Vagina (tissue), 2 donors: ENCODE measurements around the gene KDM4C. TPM values are rescaled to one million over a fixed set of nuclear protein-coding genes. Genes with fewer than 3 reads are reported as not detected.

ENCODE experiments used
- DNase-seq, 2 donors: peaks; one replicate each; pipeline ENCODE4 v3.0.0-alpha.2; 2017; ENCODE audit errors: extremely low spot score in 2 of 2
- H3K27ac ChIP-seq: fragments of 200-600 bp; sonication (generic); one replicate; pipeline ENCODE4 v1.5.1; 2019
- H3K27me3 ChIP-seq: fragments of 200-600 bp; sonication (generic); one replicate; pipeline ENCODE4 v1.5.1; 2019
- H3K36me3 ChIP-seq, 2 donors: fragments of 200-600 bp; sonication (generic); one replicate each; pipeline ENCODE4 v1.5.1; 2017 to 2019
- H3K4me1 ChIP-seq: fragments of 200-600 bp; sonication (generic); one replicate; pipeline ENCODE4 v1.5.1; 2019
- H3K4me3 ChIP-seq, 2 donors: fragments of 200-600 bp; sonication (generic); 1 replicate in 1 of 2; 2 replicates in 1 of 2; pipeline ENCODE4 v1.5.1; 2016 to 2019
- H3K9me3 ChIP-seq: fragments of 200-600 bp; sonication (generic); one replicate; pipeline ENCODE4 v1.5.1; 2019
- CTCF ChIP-seq, 3 experiments: fragments of 450-650 bp in 2 of 3; fragments of 200-600 bp in 1 of 3; sonication (generic) in 1 of 3; IDR thresholded peaks; one replicate each; pipeline ENCODE4 v1.5.1; 2017 to 2019; ENCODE audit warnings: antibody characterized with exemption in 3 of 3, mild to moderate bottlenecking in 2 of 3, moderate library complexity in 2 of 3
- POLR2A ChIP-seq, 2 donors: fragments of 450-650 bp; IDR thresholded peaks; one replicate each; pipeline ENCODE4 v1.6.1; 2017; ENCODE audit warnings: antibody characterized with exemption in 2 of 2, mild to moderate bottlenecking in 2 of 2, moderate library complexity in 2 of 2
- POLR2AphosphoS5 ChIP-seq, 2 donors: sonication (generic); formaldehyde crosslinking; IDR thresholded peaks; one replicate each; pipeline ENCODE4 v1.9.0; 2017; ENCODE audit warnings: antibody characterized with exemption in 2 of 2, mild to moderate bottlenecking in 2 of 2, low read depth in 1 of 2; ENCODE audit not compliant: insufficient read depth in 1 of 2
- intact Hi-C: fragments of 100-400 bp; cut with DNase I; formaldehyde crosslinking; loops from one replicate; pipeline ENCODE4 v1.15.1; 2023
- total RNA-seq: library from RNA; depleted of rRNA; stranded (reverse); fragments of >200 nt; gene quantifications from one replicate; pipeline ENCODE4 v1.2.3, GENCODE V29; 2016

The KDM4C gene
- total RNA-seq, 1 donor from 2014 or later: 35.6 TPM

GRCh38 chr9:6771722-6772121, 13.9 kb downstream of the KDM4C start:
- no peak for DNase-seq
- no peaks in the 10 kb centered on the region for H3K36me3 ChIP-seq
- H3K4me3 ChIP-seq: no peak overlapping the region
- H3K27ac ChIP-seq: no peak overlapping the region
- TF ChIP-seq CTCF (IDR thresholded peaks at IDR 0.05) (no peak), POLR2A (IDR thresholded peaks at IDR 0.05) (no peak), POLR2AphosphoS5 (IDR thresholded peaks at IDR 0.05; ENCODE audit: insufficient read depth in 1 of 2, low read depth in 1 of 2) (no peak)
- H3K27me3 ChIP-seq: no peaks in the 10 kb centered on the region
- H3K4me1 ChIP-seq: peaks cover 7% of the 10 kb centered on the region
- no peaks in the 10 kb centered on the region for H3K9me3 ChIP-seq
- intact Hi-C loops: no loop called here

GRCh38 chr9:6777213-6777902, 19.6 kb downstream of the KDM4C start:
- no peaks in the 10 kb centered on the region for H3K9me3 ChIP-seq
- intact Hi-C loops: no loop called here
- DNase-seq: no peak
- H3K36me3 ChIP-seq: no peaks in the 10 kb centered on the region
- H3K4me3 ChIP-seq: no peak overlapping the region
- no peak for TF ChIP-seq POLR2AphosphoS5 (IDR thresholded peaks at IDR 0.05; ENCODE audit: insufficient read depth in 1 of 2, low read depth in 1 of 2)
- no peak for TF ChIP-seq POLR2A (IDR thresholded peaks at IDR 0.05)
- no peak for TF ChIP-seq CTCF (IDR thresholded peaks at IDR 0.05)
- no peaks in the 10 kb centered on the region for H3K27me3 ChIP-seq
- H3K27ac ChIP-seq: no peak overlapping the region
- H3K4me1 ChIP-seq: no peaks in the 10 kb centered on the region

GRCh38 chr9:6779417-6780241, 21.9 kb downstream of the KDM4C start:
- TF ChIP-seq POLR2A (IDR thresholded peaks at IDR 0.05) (no peak), POLR2AphosphoS5 (IDR thresholded peaks at IDR 0.05; ENCODE audit: insufficient read depth in 1 of 2, low read depth in 1 of 2) (no peak)
- no peaks in the 10 kb centered on the region for H3K27me3 ChIP-seq
- no peak overlapping the region for H3K4me3 ChIP-seq
- no peaks in the 10 kb centered on the region for H3K4me1 ChIP-seq
- no peak overlapping the region for H3K27ac ChIP-seq
- DNase-seq: no peak
- H3K9me3 ChIP-seq: no peaks in the 10 kb centered on the region
- no peaks in the 10 kb centered on the region for H3K36me3 ChIP-seq
- intact Hi-C loops: no loop called here

- Histone ChIP-seq H3K4me3 (no peak overlapping the region), H3K27me3 (no peaks in the 10 kb centered on the region), H3K36me3 (no peaks in the 10 kb centered on the region), H3K9me3 (no peaks in the 10 kb centered on the region), H3K27ac (no peak overlapping the region), H3K4me1 (peaks cover 8% of the 10 kb centered on the region)
- no peak for DNase-seq
- intact Hi-C loops: no loop called here
- TF ChIP-seq POLR2AphosphoS5 (IDR thresholded peaks at IDR 0.05; ENCODE audit: insufficient read depth in 1 of 2, low read depth in 1 of 2) (no peak), POLR2A (IDR thresholded peaks at IDR 0.05) (no peak)
These were observed 22.9 kb downstream of the KDM4C start for GRCh38 chr9:6780690-6781089.

GRCh38 chr9:6781476-6781875, 23.7 kb downstream of the KDM4C start:
- Histone ChIP-seq H3K4me3 (no peak overlapping the region), H3K27ac (no peak overlapping the region), H3K36me3 (no peaks in the 10 kb centered on the region), H3K9me3 (no peaks in the 10 kb centered on the region), H3K27me3 (no peaks in the 10 kb centered on the region), H3K4me1 (peaks cover 10% of the 10 kb centered on the region)
- no peak for DNase-seq
- intact Hi-C loops: no loop called here
- TF ChIP-seq POLR2A (IDR thresholded peaks at IDR 0.05): no peak
- no peak for TF ChIP-seq POLR2AphosphoS5 (IDR thresholded peaks at IDR 0.05; ENCODE audit: insufficient read depth in 1 of 2, low read depth in 1 of 2)
- no peak for TF ChIP-seq CTCF (IDR thresholded peaks at IDR 0.05)

GRCh38 chr9:6782345-6782744, 24.6 kb downstream of the KDM4C start:
- Histone ChIP-seq H3K27ac (no peak overlapping the region), H3K4me1 (peaks cover 13% of the 10 kb centered on the region), H3K4me3 (no peak overlapping the region), H3K36me3 (no peaks in the 10 kb centered on the region), H3K27me3 (no peaks in the 10 kb centered on the region), H3K9me3 (no peaks in the 10 kb centered on the region)
- intact Hi-C loops: no loop called here
- no peak for DNase-seq
- TF ChIP-seq POLR2AphosphoS5 (IDR thresholded peaks at IDR 0.05; ENCODE audit: insufficient read depth in 1 of 2, low read depth in 1 of 2): no peak
- TF ChIP-seq POLR2A (IDR thresholded peaks at IDR 0.05): no peak
- no peak for TF ChIP-seq CTCF (IDR thresholded peaks at IDR 0.05)
